HG02840 (cell line): ENCODE measurements around the gene CDH6.

Experiments used
- ATAC-seq: cut with Tn5 transposase; IDR thresholded peaks from one replicate; pipeline ENCODE4 v1.9.1; 2021; ENCODE audit warnings: mild to moderate bottlenecking, moderate library complexity, moderate number of reproducible peaks; ENCODE audit not compliant: unreplicated experiment, low FRiP score

CDH6 gene

GRCh38 chr5:31193591-31194467 is at the start of gene CDH6:
Gene CDH6, plus strand, starts transcription at chr5:31193686. Its CDS starts 73,788 bp downstream, at chr5:31267474.
- no peak for ATAC-seq

- no peak for ATAC-seq
Observed at GRCh38 chr5:31144364-31144763, 49.1 kb upstream of the CDH6 start.

- no peak for ATAC-seq
Observed at GRCh38 chr5:31148959-31149475, 44.5 kb upstream of the CDH6 start.

GRCh38 chr5:31153521-31153920 is 40.0 kb upstream of the CDH6 start:
- ATAC-seq = no peak

GRCh38 chr5:31156631-31157160 is 36.8 kb upstream of the CDH6 start:
- no peak for ATAC-seq

GRCh38 chr5:31157720-31158119 is 35.8 kb upstream of the CDH6 start:
- no peak for ATAC-seq

GRCh38 chr5:31158686-31159085 is 34.8 kb upstream of the CDH6 start:
- no peak for ATAC-seq

GRCh38 chr5:31161781-31162181 is 31.7 kb upstream of the CDH6 start:
- ATAC-seq = no peak

- no peak for ATAC-seq
Observed at GRCh38 chr5:31165729-31166128, 27.8 kb upstream of the CDH6 start.

GRCh38 chr5:31169379-31169778 is 24.1 kb upstream of the CDH6 start:
- no peak for ATAC-seq

- ATAC-seq = no peak
Observed at GRCh38 chr5:31172881-31173280, 20.6 kb upstream of the CDH6 start.

GRCh38 chr5:31173614-31174013 is 19.9 kb upstream of the CDH6 start:
- no peak for ATAC-seq

GRCh38 chr5:31181376-31181987 is 12.0 kb upstream of the CDH6 start:
- no peak for ATAC-seq

GRCh38 chr5:31182136-31182535 is 11.3 kb upstream of the CDH6 start:
- no peak for ATAC-seq

- ATAC-seq = no peak
Observed at GRCh38 chr5:31185951-31186350, 7.5 kb upstream of the CDH6 start.

GRCh38 chr5:31186672-31187267 is 6.7 kb upstream of the CDH6 start:
- ATAC-seq = no peak

- ATAC-seq = no peak
Observed at GRCh38 chr5:31187591-31187990, 5.9 kb upstream of the CDH6 start.

GRCh38 chr5:31192442-31192841 is 1.0 kb upstream of the CDH6 start:
- no peak for ATAC-seq

GRCh38 chr5:31193116-31193515 is 370 bp upstream of the CDH6 start:
- ATAC-seq = no peak

GRCh38 chr5:31194468-31194813 is 955 bp downstream of the CDH6 start:
- no peak for ATAC-seq

- ATAC-seq = no peak
Observed at GRCh38 chr5:31194892-31195555, 1.5 kb downstream of the CDH6 start.
